Measurements from ENCODE around the gene CYB5R4. TPM values are rescaled to one million over a fixed set of nuclear protein-coding genes. Genes with fewer than 3 reads are reported as not detected.
"Not testable (repeated sequence)": the region's sequence is repeated elsewhere in the genome, so short reads cannot be mapped to it uniquely, and the experiment has no call there.

The CYB5R4 gene
- polyA plus RNA-seq, 1 donor, result 10.4 TPM

GRCh38 chr6:83867043-83867442 lies 7.6 kb downstream of the CYB5R4 start:
- DNase-seq (ENCODE audit: low read depth), result no peak

GRCh38 chr6:83867527-83868161 lies 8.2 kb downstream of the CYB5R4 start:
- no peak for DNase-seq (ENCODE audit: low read depth)

GRCh38 chr6:83868639-83869038 lies 9.2 kb downstream of the CYB5R4 start:
- no peak for DNase-seq (ENCODE audit: low read depth)

GRCh38 chr6:83870649-83871048 lies 11.2 kb downstream of the CYB5R4 start:
- no peak for DNase-seq (ENCODE audit: low read depth)

GRCh38 chr6:83872386-83873118 lies 13.1 kb downstream of the CYB5R4 start:
- no peak for DNase-seq (ENCODE audit: low read depth)

- no peak for DNase-seq (ENCODE audit: low read depth)
Measured at GRCh38 chr6:83873869-83874268, 14.4 kb downstream of the CYB5R4 start.

- no peak for DNase-seq (ENCODE audit: low read depth)
Measured at GRCh38 chr6:83875843-83876242, 16.4 kb downstream of the CYB5R4 start.

- no peak for DNase-seq (ENCODE audit: low read depth)
Measured at GRCh38 chr6:83878902-83879644, 19.6 kb downstream of the CYB5R4 start.

GRCh38 chr6:83879746-83880145 lies 20.3 kb downstream of the CYB5R4 start:
- no peak for DNase-seq (ENCODE audit: low read depth)

GRCh38 chr6:83883240-83883639 lies 23.8 kb downstream of the CYB5R4 start:
- no peak for DNase-seq (ENCODE audit: low read depth)

- no peak for DNase-seq (ENCODE audit: low read depth)
Measured at GRCh38 chr6:83884523-83884922, 25.0 kb downstream of the CYB5R4 start.

- DNase-seq (ENCODE audit: low read depth), result no peak
Measured at GRCh38 chr6:83885984-83886383, 26.5 kb downstream of the CYB5R4 start.

GRCh38 chr6:83889621-83890020 lies 30.1 kb downstream of the CYB5R4 start:
- no peak for DNase-seq (ENCODE audit: low read depth)

GRCh38 chr6:83890520-83890919 lies 31.0 kb downstream of the CYB5R4 start:
- DNase-seq (ENCODE audit: low read depth), result no peak

GRCh38 chr6:83891586-83891985 lies 32.1 kb downstream of the CYB5R4 start:
- no peak for DNase-seq (ENCODE audit: low read depth)

- no peak for DNase-seq (ENCODE audit: low read depth)
Measured at GRCh38 chr6:83893024-83893423, 33.5 kb downstream of the CYB5R4 start.

- DNase-seq (ENCODE audit: low read depth), result not testable (repeated sequence)
Measured at GRCh38 chr6:83897094-83897493, 37.6 kb downstream of the CYB5R4 start.

GRCh38 chr6:83901624-83902023 lies 42.1 kb downstream of the CYB5R4 start:
- DNase-seq (ENCODE audit: low read depth), result no peak

- DNase-seq (ENCODE audit: low read depth), result no peak
Measured at GRCh38 chr6:83904395-83904794, 44.9 kb downstream of the CYB5R4 start.

GRCh38 chr6:83905648-83906047 lies 46.2 kb downstream of the CYB5R4 start:
- no peak for DNase-seq (ENCODE audit: low read depth)

GRCh38 chr6:83907623-83908390 lies 48.3 kb downstream of the CYB5R4 start:
- not testable (repeated sequence) for DNase-seq (ENCODE audit: low read depth)

GRCh38 chr6:83908813-83909212 lies 49.3 kb downstream of the CYB5R4 start:
- no peak for DNase-seq (ENCODE audit: low read depth)

Measured in forelimb muscle (tissue), 1 donor.